ENCODE measurements around the gene CDK2AP2. TPM values are rescaled to one million over a fixed set of nuclear protein-coding genes. Genes with fewer than 3 reads are reported as not detected.

Gene CDK2AP2
- polyA plus RNA-seq, 3 donors = 47.8 to 80.2 (median 78.5) TPM

DNA sequence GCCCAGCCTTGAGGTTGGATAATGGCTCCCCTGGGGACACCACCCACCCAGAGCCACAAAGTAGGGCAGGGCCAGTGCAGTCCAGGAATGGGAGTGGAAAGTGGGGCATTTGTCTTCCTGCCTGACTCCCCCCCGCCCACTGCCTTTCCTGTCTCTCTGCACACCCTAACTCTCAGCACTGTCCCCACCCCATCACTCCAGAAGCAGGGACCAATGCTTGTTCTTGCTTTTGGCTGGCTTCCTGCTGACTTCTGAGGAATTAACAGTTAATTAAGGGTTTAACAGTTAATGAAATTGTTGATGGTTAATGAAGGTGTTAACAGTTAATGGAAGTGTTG lies 7.5 kb downstream of the CDK2AP2 start:
- Histone ChIP-seq H3K36me3 (replicated peaks in 1 of 2; ENCODE audit: control insufficient read depth in 1 of 2, insufficient read depth in 2 of 2, low read length in 2 of 2) (peaks cover 67 to 69% of the 10 kb centered on the region in 2 donors), H3K27ac (ENCODE audit: low read depth in 1 of 2, low read length in 2 of 2) (no peak overlapping the region), H3K79me2 (ENCODE audit: insufficient read depth, low read length) (peaks cover 39% of the 10 kb centered on the region), H2AFZ (ENCODE audit: insufficient read depth, low read depth, low read length, poor library complexity, severe bottlenecking) (no peak overlapping the region), H3K9ac (ENCODE audit: insufficient read depth, low read length, poor library complexity, severe bottlenecking) (no peak overlapping the region), H3K27me3 (ENCODE audit: control insufficient read depth in 2 of 2, insufficient read depth in 2 of 2, low read length in 2 of 2) (no peaks in the 10 kb centered on the region), H3K4me1 (ENCODE audit: control insufficient read depth in 1 of 2, insufficient read depth in 2 of 2, low read length in 2 of 2) (peaks cover 33 to 43% of the 10 kb centered on the region in 2 donors), H4K20me1 (ENCODE audit: insufficient read depth, low read length) (peaks cover 83% of the 10 kb centered on the region), H3K9me3 (replicated peaks in 1 of 2; ENCODE audit: control insufficient read depth in 1 of 2, insufficient read depth in 1 of 2, low read length in 2 of 2) (no peaks in the 10 kb centered on the region), H3K4me3 (replicated peaks in 1 of 3; ENCODE audit: low read depth in 2 of 3, low read length in 3 of 3) (no peak overlapping the region), H3K4me2 (replicated peaks; ENCODE audit: extremely low read depth, low read length, poor library complexity, severe bottlenecking) (no peak overlapping the region)
- H3K4me3 Mint-ChIP-seq = no peak overlapping the region
- peaks cover 27% of the 10 kb centered on the region for H3K4me1 Mint-ChIP-seq
- peaks cover 0 to 1% (median 0%) of the 10 kb centered on the region in 7 donors for H3K9me3 Mint-ChIP-seq
- intact Hi-C loops (cut with micrococcal nuclease) = loop anchor here (5.0 to 10.0 kb wide), 2 partner anchors 33 to 226 kb away; partner anchors contain the start of gene TMEM134 (in 1 of the 2)
- H3K27me3 Mint-ChIP-seq (ENCODE audit: low read depth in 3 of 3) = peaks cover 0 to 8% (median 0%) of the 10 kb centered on the region in 3 donors
- WGBS (ENCODE audit: insufficient coverage) = 100% methylated on average over 1 of the region's 1 CpG
- TF ChIP-seq, protein P1, sequence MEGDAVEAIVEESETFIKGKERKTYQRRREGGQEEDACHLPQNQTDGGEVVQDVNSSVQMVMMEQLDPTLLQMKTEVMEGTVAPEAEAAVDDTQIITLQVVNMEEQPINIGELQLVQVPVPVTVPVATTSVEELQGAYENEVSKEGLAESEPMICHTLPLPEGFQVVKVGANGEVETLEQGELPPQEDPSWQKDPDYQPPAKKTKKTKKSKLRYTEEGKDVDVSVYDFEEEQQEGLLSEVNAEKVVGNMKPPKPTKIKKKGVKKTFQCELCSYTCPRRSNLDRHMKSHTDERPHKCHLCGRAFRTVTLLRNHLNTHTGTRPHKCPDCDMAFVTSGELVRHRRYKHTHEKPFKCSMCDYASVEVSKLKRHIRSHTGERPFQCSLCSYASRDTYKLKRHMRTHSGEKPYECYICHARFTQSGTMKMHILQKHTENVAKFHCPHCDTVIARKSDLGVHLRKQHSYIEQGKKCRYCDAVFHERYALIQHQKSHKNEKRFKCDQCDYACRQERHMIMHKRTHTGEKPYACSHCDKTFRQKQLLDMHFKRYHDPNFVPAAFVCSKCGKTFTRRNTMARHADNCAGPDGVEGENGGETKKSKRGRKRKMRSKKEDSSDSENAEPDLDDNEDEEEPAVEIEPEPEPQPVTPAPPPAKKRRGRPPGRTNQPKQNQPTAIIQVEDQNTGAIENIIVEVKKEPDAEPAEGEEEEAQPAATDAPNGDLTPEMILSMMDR (IDR thresholded peaks at IDR 0.05) = no peak
- peak overlapping the region in 3 of 7 donors; percentile 14 to 93 (median 84) for H3K27ac Mint-ChIP-seq
- H3K36me3 Mint-ChIP-seq = peaks cover 64 to 79% of the 10 kb centered on the region in 2 donors
- DNase-seq = no peak

DNA sequence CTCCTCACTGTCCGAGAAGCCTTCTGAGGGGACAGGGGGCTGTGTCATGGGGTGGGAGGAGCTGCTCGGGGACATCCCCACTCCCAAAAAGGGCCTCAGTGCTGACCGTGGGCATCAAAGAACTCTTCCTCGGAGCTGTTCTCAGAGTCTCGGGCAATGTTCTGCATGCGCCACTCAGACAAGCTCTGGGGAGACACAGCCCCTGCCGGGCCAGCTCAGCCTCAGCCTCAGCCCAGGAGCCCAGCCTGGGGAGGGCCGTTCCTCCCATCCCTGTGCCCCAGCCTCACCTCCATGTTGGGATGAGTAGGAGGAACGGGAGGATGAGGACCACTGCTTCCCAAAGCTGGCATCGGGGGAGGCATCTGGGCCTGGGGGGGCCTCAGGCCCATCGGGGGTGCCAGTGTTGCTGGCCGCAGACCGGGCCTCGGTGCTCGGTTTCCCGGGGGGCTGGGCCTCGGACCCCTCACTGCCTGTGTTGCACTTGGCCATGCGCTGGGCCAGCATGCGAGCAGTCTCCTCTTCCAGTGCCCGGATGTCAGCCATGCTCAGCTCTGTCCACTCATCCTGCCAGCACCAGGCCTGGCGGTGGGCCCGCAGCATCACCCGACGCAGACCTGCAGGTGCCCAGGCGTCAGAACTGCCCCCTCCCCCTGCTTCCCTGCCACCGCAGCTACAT lies 8.0 kb downstream of the CDK2AP2 start:
- Histone ChIP-seq H3K9me3 (replicated peaks in 1 of 2; ENCODE audit: control insufficient read depth in 1 of 2, insufficient read depth in 1 of 2, low read length in 2 of 2) (no peaks in the 10 kb centered on the region), H2AFZ (ENCODE audit: insufficient read depth, low read depth, low read length, poor library complexity, severe bottlenecking) (no peak overlapping the region), H3K27ac (ENCODE audit: low read depth in 1 of 2, low read length in 2 of 2) (no peak overlapping the region), H3K36me3 (replicated peaks in 1 of 2; ENCODE audit: control insufficient read depth in 1 of 2, insufficient read depth in 2 of 2, low read length in 2 of 2) (peaks cover 72 to 75% of the 10 kb centered on the region in 2 donors), H3K27me3 (ENCODE audit: control insufficient read depth in 2 of 2, insufficient read depth in 2 of 2, low read length in 2 of 2) (no peaks in the 10 kb centered on the region), H3K79me2 (ENCODE audit: insufficient read depth, low read length) (peaks cover 38% of the 10 kb centered on the region), H3K4me1 (ENCODE audit: control insufficient read depth in 1 of 2, insufficient read depth in 2 of 2, low read length in 2 of 2) (peaks cover 31 to 40% of the 10 kb centered on the region in 2 donors), H3K9ac (ENCODE audit: insufficient read depth, low read length, poor library complexity, severe bottlenecking) (no peak overlapping the region), H4K20me1 (ENCODE audit: insufficient read depth, low read length) (peaks cover 88% of the 10 kb centered on the region), H3K4me3 (replicated peaks in 1 of 3; ENCODE audit: low read depth in 2 of 3, low read length in 3 of 3) (no peak overlapping the region), H3K4me2 (replicated peaks; ENCODE audit: extremely low read depth, low read length, poor library complexity, severe bottlenecking) (no peak overlapping the region)
- intact Hi-C loops (cut with micrococcal nuclease) = loop anchor here (5.0 to 10.0 kb wide), 2 partner anchors 33 to 225 kb away; partner anchors contain the start of gene TMEM134 (in 1 of the 2)
- no peak overlapping the region for H3K27ac Mint-ChIP-seq
- peaks cover 64 to 84% of the 10 kb centered on the region in 2 donors for H3K36me3 Mint-ChIP-seq
- H3K27me3 Mint-ChIP-seq (ENCODE audit: low read depth in 3 of 3) = peaks cover 0 to 8% (median 0%) of the 10 kb centered on the region in 3 donors
- H3K4me3 Mint-ChIP-seq = no peak overlapping the region
- H3K9me3 Mint-ChIP-seq = peaks cover 0 to 1% (median 0%) of the 10 kb centered on the region in 7 donors
- TF ChIP-seq, protein P1 (IDR thresholded peaks at IDR 0.05) = no peak
- H3K4me1 Mint-ChIP-seq = peaks cover 26% of the 10 kb centered on the region
- no peak for DNase-seq
- WGBS (ENCODE audit: insufficient coverage) = 98% methylated on average over 18 of the region's 26 CpGs

Data from CD14-positive monocyte (primary cell).